ENCODE results near the gene PNPLA1. TPM values are rescaled to one million over a fixed set of nuclear protein-coding genes. Genes with fewer than 3 reads are reported as not detected.

PNPLA1 gene
- total RNA-seq, 1 experiment from 2014 or later: 0.10 TPM

DNA sequence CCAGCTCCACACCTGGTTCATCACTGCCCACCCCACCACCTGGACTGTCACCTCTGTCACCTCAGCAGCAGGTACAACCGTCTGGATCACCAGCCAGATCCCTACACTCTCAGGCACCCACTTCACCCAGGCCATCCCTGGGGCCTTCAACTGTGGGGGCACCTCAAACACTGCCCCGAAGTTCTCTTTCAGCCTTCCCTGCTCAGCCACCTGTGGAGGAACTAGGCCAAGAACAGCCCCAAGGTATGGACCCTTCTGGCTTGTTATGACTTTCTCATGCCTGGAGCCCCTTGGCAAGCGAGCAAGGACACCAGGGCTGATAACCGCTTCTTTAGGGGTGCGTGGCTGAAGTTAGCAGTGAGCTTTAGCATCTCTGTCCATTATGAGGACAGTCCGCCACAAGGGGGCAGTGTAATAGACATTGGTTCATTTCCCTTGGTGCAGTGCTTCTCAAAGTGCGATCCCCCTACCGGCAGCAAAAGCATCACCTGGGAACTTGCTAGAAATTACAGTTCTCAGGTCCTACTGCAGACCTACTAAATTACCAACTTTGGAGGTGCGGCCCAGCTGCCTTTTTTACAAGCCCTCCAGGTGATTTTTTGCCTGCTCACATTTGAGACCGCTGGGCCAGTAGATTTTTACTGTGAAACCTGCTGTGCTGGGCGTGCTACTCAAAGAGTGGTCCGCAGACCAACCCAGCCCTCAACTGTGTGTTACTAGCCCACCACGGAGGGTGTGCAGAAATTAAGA lies 32.5 kb downstream of the PNPLA1 start (continued):
- TF ChIP-seq, protein P1, sequence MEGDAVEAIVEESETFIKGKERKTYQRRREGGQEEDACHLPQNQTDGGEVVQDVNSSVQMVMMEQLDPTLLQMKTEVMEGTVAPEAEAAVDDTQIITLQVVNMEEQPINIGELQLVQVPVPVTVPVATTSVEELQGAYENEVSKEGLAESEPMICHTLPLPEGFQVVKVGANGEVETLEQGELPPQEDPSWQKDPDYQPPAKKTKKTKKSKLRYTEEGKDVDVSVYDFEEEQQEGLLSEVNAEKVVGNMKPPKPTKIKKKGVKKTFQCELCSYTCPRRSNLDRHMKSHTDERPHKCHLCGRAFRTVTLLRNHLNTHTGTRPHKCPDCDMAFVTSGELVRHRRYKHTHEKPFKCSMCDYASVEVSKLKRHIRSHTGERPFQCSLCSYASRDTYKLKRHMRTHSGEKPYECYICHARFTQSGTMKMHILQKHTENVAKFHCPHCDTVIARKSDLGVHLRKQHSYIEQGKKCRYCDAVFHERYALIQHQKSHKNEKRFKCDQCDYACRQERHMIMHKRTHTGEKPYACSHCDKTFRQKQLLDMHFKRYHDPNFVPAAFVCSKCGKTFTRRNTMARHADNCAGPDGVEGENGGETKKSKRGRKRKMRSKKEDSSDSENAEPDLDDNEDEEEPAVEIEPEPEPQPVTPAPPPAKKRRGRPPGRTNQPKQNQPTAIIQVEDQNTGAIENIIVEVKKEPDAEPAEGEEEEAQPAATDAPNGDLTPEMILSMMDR (IDR thresholded peaks at IDR 0.05 in 2 of 3, conservative IDR thresholded peaks at IDR 0.05 in 1 of 3; ENCODE audit: borderline replicate concordance in 1 of 3, insufficient read depth in 1 of 3, low read depth in 2 of 3, low read length in 2 of 3): peak; percentile 95 to 99 (median 96)

DNA sequence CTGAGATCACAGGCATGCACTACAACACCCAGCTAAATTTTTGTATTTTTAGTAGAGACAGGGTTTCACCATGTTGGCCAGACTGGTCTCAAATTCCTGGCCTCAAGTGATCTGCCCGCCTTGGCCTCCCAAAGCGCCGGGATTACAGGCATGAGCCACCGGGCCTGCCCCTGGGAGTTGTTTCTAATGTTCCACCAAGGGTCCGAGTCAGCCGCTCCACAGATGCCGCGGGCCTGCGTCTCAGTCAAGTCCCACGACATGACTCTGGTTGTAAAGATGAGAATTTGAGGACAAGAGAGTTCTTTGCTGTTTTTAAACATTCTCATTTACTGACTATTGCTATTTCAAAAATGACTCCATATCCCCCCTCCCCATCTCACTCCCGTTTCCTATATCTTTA lies 36.0 kb downstream of the PNPLA1 start:
- Histone ChIP-seq H3K4me1 (ENCODE audit: control insufficient read depth in 1 of 2, insufficient read depth in 2 of 2, low read length in 2 of 2) (peaks cover 0 to 4% of the 10 kb centered on the region in 2 experiments; a peak in 1 of 4 replicates), H3K27me3 (ENCODE audit: insufficient read depth, low read length) (no peaks in the 10 kb centered on the region), H3K36me3 (ENCODE audit: control insufficient read depth in 1 of 2, insufficient read depth in 2 of 2, low read length in 2 of 2) (no peaks in the 10 kb centered on the region), H3K9me3 (ENCODE audit: control insufficient read depth in 1 of 2, insufficient read depth in 1 of 2, low read depth in 1 of 2, low read length in 2 of 2) (peaks cover 0 to 4% of the 10 kb centered on the region in 2 experiments; a peak in 1 of 4 replicates), H3K4me2 (ENCODE audit: low read length) (no peak overlapping the region), H3K9ac (ENCODE audit: low read length) (no peak overlapping the region), H3K4me3 (replicated peaks in 1 of 2; ENCODE audit: low read depth in 1 of 2, low read length in 2 of 2) (no peak overlapping the region), H3K79me2 (ENCODE audit: insufficient read depth, low read length) (no peaks in the 10 kb centered on the region), H3K9me2 (ENCODE audit: insufficient read depth) (no peaks in the 10 kb centered on the region), H4K20me1 (ENCODE audit: insufficient read depth) (no peaks in the 10 kb centered on the region), H3K27ac (ENCODE audit: low read depth, low read length) (no peak overlapping the region), H2AFZ (ENCODE audit: low read depth, low read length, poor library complexity, severe bottlenecking) (no peak overlapping the region)
- ChIA-PET CTCF (interaction anchor here (0.7 to 1.6 kb wide), 3 partner anchors 13 to 35 kb away, joined by 3 to 4 read pairs (median 3); no protein-coding TSS in a partner anchor), POLR2A (interaction anchor here (0.7 kb wide), 1 partner anchor 55 kb away, joined by 3 read pairs; no protein-coding TSS in a partner anchor), RAD21 (ENCODE audit: low non-redundant PET in 1 of 2, low total read pairs in 2 of 2, uncharacterized antibody in 2 of 2, unreplicated experiment in 2 of 2) (no interaction called here)
- intact Hi-C loops (cut with micrococcal nuclease): no loop called here
- ATAC-seq (no peak), DNase-seq (ENCODE audit: low read depth, low spot score) (no peak)
- BruUV-seq (replicated peaks): no TSS peak
- TF ChIP-seq TCF7L2 (IDR thresholded peaks at IDR 0.05; ENCODE audit: borderline replicate concordance, extremely low read depth, insufficient read depth, insufficient read length): no peak
- no peak for TF ChIP-seq EZH2phosphoT487 (IDR thresholded peaks at IDR 0.05; ENCODE audit: borderline replicate concordance)
- TF ChIP-seq, protein P2, sequence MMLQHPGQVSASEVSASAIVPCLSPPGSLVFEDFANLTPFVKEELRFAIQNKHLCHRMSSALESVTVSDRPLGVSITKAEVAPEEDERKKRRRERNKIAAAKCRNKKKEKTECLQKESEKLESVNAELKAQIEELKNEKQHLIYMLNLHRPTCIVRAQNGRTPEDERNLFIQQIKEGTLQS (IDR thresholded peaks at IDR 0.05): no peak
- no peak for TF ChIP-seq ELF1 (IDR thresholded peaks at IDR 0.05; ENCODE audit: borderline replicate concordance, low read depth)
- TF ChIP-seq SRF (IDR thresholded peaks at IDR 0.05; ENCODE audit: low read depth): no peak
- TF ChIP-seq, protein P1 (IDR thresholded peaks at IDR 0.05 in 2 of 3, conservative IDR thresholded peaks at IDR 0.05 in 1 of 3; ENCODE audit: borderline replicate concordance in 1 of 3, insufficient read depth in 1 of 3, low read depth in 2 of 3, low read length in 2 of 3): no peak
- TF ChIP-seq RAD21 (IDR thresholded peaks at IDR 0.05; ENCODE audit: low read depth): no peak
- TF ChIP-seq, protein P3, sequence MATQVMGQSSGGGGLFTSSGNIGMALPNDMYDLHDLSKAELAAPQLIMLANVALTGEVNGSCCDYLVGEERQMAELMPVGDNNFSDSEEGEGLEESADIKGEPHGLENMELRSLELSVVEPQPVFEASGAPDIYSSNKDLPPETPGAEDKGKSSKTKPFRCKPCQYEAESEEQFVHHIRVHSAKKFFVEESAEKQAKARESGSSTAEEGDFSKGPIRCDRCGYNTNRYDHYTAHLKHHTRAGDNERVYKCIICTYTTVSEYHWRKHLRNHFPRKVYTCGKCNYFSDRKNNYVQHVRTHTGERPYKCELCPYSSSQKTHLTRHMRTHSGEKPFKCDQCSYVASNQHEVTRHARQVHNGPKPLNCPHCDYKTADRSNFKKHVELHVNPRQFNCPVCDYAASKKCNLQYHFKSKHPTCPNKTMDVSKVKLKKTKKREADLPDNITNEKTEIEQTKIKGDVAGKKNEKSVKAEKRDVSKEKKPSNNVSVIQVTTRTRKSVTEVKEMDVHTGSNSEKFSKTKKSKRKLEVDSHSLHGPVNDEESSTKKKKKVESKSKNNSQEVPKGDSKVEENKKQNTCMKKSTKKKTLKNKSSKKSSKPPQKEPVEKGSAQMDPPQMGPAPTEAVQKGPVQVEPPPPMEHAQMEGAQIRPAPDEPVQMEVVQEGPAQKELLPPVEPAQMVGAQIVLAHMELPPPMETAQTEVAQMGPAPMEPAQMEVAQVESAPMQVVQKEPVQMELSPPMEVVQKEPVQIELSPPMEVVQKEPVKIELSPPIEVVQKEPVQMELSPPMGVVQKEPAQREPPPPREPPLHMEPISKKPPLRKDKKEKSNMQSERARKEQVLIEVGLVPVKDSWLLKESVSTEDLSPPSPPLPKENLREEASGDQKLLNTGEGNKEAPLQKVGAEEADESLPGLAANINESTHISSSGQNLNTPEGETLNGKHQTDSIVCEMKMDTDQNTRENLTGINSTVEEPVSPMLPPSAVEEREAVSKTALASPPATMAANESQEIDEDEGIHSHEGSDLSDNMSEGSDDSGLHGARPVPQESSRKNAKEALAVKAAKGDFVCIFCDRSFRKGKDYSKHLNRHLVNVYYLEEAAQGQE (IDR thresholded peaks at IDR 0.05; ENCODE audit: low read depth): no peak
- TF ChIP-seq EGR1 (IDR thresholded peaks at IDR 0.05; ENCODE audit: low read depth): no peak
- TF ChIP-seq JUND (IDR thresholded peaks at IDR 0.05): no peak

Measured in HCT116 (cell line).